Testis (tissue), 3 donors: Measurements from ENCODE around the gene HMBS. TPM values are rescaled to one million over a fixed set of nuclear protein-coding genes. Genes with fewer than 3 reads are reported as not detected.
A peak's percentile ranks its signal among the peaks of the same experiment; 100 is the strongest.

Experiments used
- DNase-seq: peaks from one replicate; pipeline ENCODE4 v3.0.0-alpha.2; 2019
- H3K27ac ChIP-seq, 2 donors: fragments of 200-600 bp; sonication (generic); one replicate each; pipeline ENCODE4 v1.5.1; 2019
- H3K27me3 ChIP-seq: fragments of 200-600 bp; sonication (generic); one replicate; pipeline ENCODE4 v1.5.1; 2019
- H3K36me3 ChIP-seq: fragments of 200-600 bp; sonication (generic); one replicate; pipeline ENCODE4 v1.5.1; 2017; ENCODE audit warnings: low read depth; ENCODE audit errors: missing control alignments
- H3K4me1 ChIP-seq: fragments of 200-600 bp; sonication (generic); one replicate; pipeline ENCODE4 v1.5.1; 2019
- H3K4me3 ChIP-seq, 2 donors: fragments of 200-600 bp; sonication (generic); one replicate each; pipeline ENCODE4 v1.5.1; 2017 to 2019
- H3K9me3 ChIP-seq: fragments of 200-600 bp; sonication (generic); one replicate; pipeline ENCODE4 v1.5.1; 2017
- POLR2A ChIP-seq: fragments of 450-650 bp; IDR thresholded peaks from one replicate; pipeline ENCODE4 v1.6.1; 2017; ENCODE audit warnings: antibody characterized with exemption, mild to moderate bottlenecking, moderate library complexity
- WGBS, 2 donors: methylation state at CpG; one replicate each; pipeline ENCODE4 v1.1.5; 2018; 5-methylcytosine and 5-hydroxymethylcytosine counted together
- intact Hi-C: fragments of 100-400 bp; cut with DNase I; formaldehyde crosslinking; loops from one replicate; pipeline ENCODE4 v1.15.1; 2023; ENCODE audit warnings: low total_unique reads
- polyA plus RNA-seq: library from polyadenylated mRNA; stranded (reverse); fragments of 350-450 nt; fragmentation: Illumina TruSeq; extraction: RNeasy Lipid Tissue Mini Kit (QIAGEN cat#74804); gene quantifications from one replicate; pipeline ENCODE4 v1.2.3, GENCODE V29; 2014; ENCODE audit warnings: low read depth, low replicate concordance; ENCODE audit not compliant: insufficient read depth
- total RNA-seq, 2 donors: library from RNA; depleted of rRNA; stranded (reverse); fragments of >200 nt; gene quantifications; one replicate each; pipeline ENCODE4 v1.2.3, GENCODE V29; 2016
- TF ChIP-seq, protein P1 (sequence below), 3 experiments: fragments of 450-650 bp in 2 of 3; fragments of 200-600 bp in 1 of 3; sonication (generic) in 1 of 3; IDR thresholded peaks; one replicate each; pipeline ENCODE4 v1.5.1; 2016 to 2019; ENCODE audit warnings: antibody characterized with exemption in 3 of 3, mild to moderate bottlenecking in 2 of 3, moderate library complexity in 1 of 3

HMBS gene
- total and polyA plus RNA-seq, 3 donors from 2014 or later: 14.0 to 17.3 (median 17.0) TPM

DNA sequence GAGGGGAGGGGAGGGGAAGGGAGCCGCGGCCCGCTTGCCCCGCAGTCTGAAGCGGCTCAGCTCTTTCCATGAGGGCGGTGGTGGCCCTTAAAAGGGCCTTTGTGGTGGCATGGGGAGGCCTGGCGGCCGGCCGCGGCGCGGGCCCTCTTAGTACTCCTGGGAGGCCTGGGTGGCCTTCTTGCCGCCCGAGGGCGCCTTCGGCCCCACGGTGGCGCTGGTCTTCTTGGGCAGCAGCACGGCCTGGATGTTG, 10.1 kb downstream of the HMBS start:
- TF ChIP-seq, protein P1, sequence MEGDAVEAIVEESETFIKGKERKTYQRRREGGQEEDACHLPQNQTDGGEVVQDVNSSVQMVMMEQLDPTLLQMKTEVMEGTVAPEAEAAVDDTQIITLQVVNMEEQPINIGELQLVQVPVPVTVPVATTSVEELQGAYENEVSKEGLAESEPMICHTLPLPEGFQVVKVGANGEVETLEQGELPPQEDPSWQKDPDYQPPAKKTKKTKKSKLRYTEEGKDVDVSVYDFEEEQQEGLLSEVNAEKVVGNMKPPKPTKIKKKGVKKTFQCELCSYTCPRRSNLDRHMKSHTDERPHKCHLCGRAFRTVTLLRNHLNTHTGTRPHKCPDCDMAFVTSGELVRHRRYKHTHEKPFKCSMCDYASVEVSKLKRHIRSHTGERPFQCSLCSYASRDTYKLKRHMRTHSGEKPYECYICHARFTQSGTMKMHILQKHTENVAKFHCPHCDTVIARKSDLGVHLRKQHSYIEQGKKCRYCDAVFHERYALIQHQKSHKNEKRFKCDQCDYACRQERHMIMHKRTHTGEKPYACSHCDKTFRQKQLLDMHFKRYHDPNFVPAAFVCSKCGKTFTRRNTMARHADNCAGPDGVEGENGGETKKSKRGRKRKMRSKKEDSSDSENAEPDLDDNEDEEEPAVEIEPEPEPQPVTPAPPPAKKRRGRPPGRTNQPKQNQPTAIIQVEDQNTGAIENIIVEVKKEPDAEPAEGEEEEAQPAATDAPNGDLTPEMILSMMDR (IDR thresholded peaks at IDR 0.05): peak in 2 of 3 experiments; percentile 55 to 65
- TF ChIP-seq POLR2A: no peak
- H3K27ac ChIP-seq: peak overlapping the region; percentile 83 to 96
- no peaks in the 10 kb centered on the region for H3K27me3 ChIP-seq
- intact Hi-C loops: loop anchor here (5.0 to 10.0 kb wide), 2 partner anchors 37 to 90 kb away; partner anchors contain the start of genes HYOU1 and NHERF4
- H3K9me3 ChIP-seq: no peaks in the 10 kb centered on the region
- H3K36me3 ChIP-seq: no peaks in the 10 kb centered on the region
- H3K4me1 ChIP-seq: peaks cover 17% of the 10 kb centered on the region
- DNase-seq: peak; percentile 85
- peak overlapping the region; percentile 77 to 80 for H3K4me3 ChIP-seq
- WGBS, 2 donors: 0% methylated on average over 12 of the region's 19 CpGs; no CpG with 5 or more reads in 1 of the 2 donors

DNA sequence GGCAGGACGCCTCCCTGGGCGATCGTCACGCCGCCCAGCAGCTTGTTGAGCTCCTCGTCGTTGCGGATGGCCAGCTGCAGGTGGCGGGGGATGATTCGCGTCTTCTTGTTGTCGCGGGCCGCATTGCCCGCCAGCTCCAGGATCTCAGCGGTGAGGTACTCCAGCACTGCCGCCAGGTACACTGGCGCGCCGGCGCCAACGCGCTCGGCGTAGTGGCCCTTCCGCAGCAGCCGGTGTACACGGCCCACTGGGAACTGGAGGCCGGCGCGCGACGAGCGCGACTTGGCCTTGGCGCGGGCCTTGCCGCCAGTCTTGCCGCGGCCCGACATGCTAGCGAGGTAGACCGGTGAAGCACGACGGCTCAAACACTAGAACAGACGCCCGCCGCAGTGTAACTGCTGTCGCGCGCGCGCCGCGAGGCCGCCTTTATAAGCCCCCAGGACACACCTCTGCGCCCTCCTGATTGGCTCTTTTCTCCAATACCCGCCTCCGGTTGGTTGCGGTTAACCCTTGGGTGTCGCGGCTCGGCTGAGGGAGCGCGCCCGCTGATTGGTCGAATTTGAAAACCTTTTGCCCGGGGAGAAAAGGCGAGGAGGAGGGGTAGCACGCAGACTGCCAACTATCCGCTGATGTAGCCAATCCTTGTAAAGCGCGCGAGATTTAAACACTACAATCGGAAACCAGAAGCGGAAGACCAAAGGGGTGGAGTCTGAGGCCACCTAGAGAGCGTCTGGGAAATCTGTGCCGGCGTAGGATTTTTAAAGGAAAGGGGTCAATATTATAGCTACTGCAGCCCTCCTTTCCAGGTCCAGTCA, 10.6 kb downstream of the HMBS start:
- H3K27ac ChIP-seq: peak overlapping the region; percentile 83 to 96
- intact Hi-C loops: loop anchor here (5.0 to 10.0 kb wide), 2 partner anchors 38 to 90 kb away; partner anchors contain the start of genes HYOU1 and NHERF4
- WGBS, 2 donors: 0% methylated on average over 19 to 72 of the region's 79 CpGs

DNA sequence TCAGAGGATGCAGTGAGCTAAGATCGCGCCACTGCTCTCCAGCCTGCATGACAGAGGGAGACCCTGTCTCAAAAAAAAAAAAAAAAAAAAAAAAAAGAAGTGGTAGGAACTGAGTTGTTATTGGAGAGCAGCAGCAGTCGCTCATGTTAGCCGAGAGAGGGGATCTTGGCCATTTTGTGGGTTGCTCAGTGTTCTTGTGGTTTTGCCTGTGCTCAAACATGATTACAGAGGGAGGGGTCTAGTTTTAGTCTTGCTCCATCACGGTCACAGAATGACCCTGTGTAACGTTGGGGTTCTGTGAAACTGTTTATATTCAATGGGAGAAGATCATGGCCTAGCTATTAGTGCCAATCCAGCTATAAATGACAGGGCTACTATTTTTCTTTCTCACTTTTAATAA, 15.0 kb downstream of the HMBS start:
- H3K4me3 ChIP-seq: no peak overlapping the region
- peaks cover 32% of the 10 kb centered on the region for H3K4me1 ChIP-seq
- TF ChIP-seq, protein P1 (IDR thresholded peaks at IDR 0.05): no peak
- TF ChIP-seq POLR2A: no peak
- WGBS, 2 donors: 81 to 83% methylated on average over 6 of the region's 6 CpGs
- no peak for DNase-seq
- H3K27me3 ChIP-seq: no peaks in the 10 kb centered on the region
- H3K36me3 ChIP-seq: no peaks in the 10 kb centered on the region
- intact Hi-C loops: loop anchor here (5.0 to 10.0 kb wide), 2 partner anchors 42 to 85 kb away; partner anchors contain the start of genes HYOU1 and NHERF4
- H3K27ac ChIP-seq: no peak overlapping the region
- H3K9me3 ChIP-seq: no peaks in the 10 kb centered on the region

More for the DNA sequence above, 10.6 kb downstream of the HMBS start:
- peak; percentile 74 for TF ChIP-seq POLR2A
- TF ChIP-seq, protein P1 (IDR thresholded peaks at IDR 0.05): peak in 1 of 3 experiments; percentile 15
- peak; percentile 100 for DNase-seq
- H3K4me1 ChIP-seq: peaks cover 21% of the 10 kb centered on the region
- H3K9me3 ChIP-seq: no peaks in the 10 kb centered on the region
- no peaks in the 10 kb centered on the region for H3K36me3 ChIP-seq
- H3K4me3 ChIP-seq: peak overlapping the region; percentile 77 to 80
- no peaks in the 10 kb centered on the region for H3K27me3 ChIP-seq

DNA sequence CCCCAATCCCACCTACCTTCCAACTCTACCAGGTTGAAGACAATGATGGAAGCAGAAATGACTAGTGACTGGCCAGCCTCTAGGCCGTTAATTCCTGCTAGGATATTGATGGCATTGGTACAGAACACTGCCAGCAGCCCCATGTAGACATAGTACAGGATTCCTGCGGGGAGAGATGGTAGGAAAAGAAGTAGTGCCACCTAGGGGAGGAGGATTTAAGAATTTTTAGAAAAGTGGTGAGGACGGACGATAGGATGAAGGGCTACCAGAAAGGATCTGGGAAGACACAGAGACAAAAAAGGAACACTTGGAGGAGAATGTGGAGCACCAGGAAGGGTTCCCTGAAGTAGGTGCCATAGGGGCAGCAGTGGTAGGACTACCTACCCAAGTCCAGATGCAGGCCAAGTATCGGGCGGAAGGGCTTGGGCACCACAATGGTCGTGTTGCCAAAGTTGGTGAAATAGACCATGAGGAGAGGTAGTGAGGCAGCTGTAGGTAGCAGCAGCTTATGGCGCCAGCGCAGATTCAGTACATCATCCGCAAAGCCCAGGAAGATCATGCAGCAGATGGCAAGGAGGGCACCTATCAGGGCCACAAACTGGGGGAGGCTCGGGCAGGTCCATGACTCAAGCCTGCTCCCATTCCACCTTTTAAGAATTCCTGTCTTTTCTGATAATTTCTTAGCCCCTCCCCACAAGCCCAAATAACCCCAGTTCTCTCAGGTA, 15.7 kb downstream of the HMBS start:
- no peak for DNase-seq
- H3K36me3 ChIP-seq: no peaks in the 10 kb centered on the region
- peak overlapping the region in 1 of 2 donors; percentile 85 for H3K4me3 ChIP-seq
- TF ChIP-seq POLR2A: no peak
- TF ChIP-seq, protein P1 (IDR thresholded peaks at IDR 0.05): peak in 1 of 3 experiments; percentile 17
- H3K9me3 ChIP-seq: no peaks in the 10 kb centered on the region
- WGBS, 2 donors: 49 to 50% methylated on average over 11 of the region's 11 CpGs
- peaks cover 32% of the 10 kb centered on the region for H3K4me1 ChIP-seq
- no peak overlapping the region for H3K27ac ChIP-seq
- intact Hi-C loops: no loop called here
- H3K27me3 ChIP-seq: no peaks in the 10 kb centered on the region
